ENCODE results near the gene SNW1.
A peak's percentile ranks its signal among the peaks of the same experiment; 100 is the strongest.
"Not testable (repeated sequence)": the region's sequence is repeated elsewhere in the genome, so short reads cannot be mapped to it uniquely, and the experiment has no call there.

SNW1 gene

GRCh38 chr14:77747425-77747824 lies 13.5 kb downstream of the SNW1 start:
- DNase-seq: not testable (repeated sequence)

GRCh38 chr14:77746064-77746702 lies 14.8 kb downstream of the SNW1 start:
- DNase-seq: no peak

- DNase-seq: no peak
Observed at GRCh38 chr14:77741438-77741837, 19.5 kb downstream of the SNW1 start.

GRCh38 chr14:77738559-77739250 lies 22.3 kb downstream of the SNW1 start:
- DNase-seq: no peak

- no peak for DNase-seq
Observed at GRCh38 chr14:77730976-77731497, 29.9 kb downstream of the SNW1 start.

- no peak for DNase-seq
Observed at GRCh38 chr14:77722301-77722700, 38.7 kb downstream of the SNW1 start.

- no peak for DNase-seq
Observed at GRCh38 chr14:77721437-77721836, 39.5 kb downstream of the SNW1 start.

- no peak for DNase-seq
Observed at GRCh38 chr14:77717608-77718305, 43.2 kb downstream of the SNW1 start.

GRCh38 chr14:77714926-77715325 lies 46.0 kb downstream of the SNW1 start:
- DNase-seq: no peak

- no peak for DNase-seq
Observed at GRCh38 chr14:77710364-77710763, 50.6 kb downstream of the SNW1 start.

GRCh38 chr14:77709412-77709811 lies 51.5 kb downstream of the SNW1 start:
- no peak for DNase-seq

- no peak for DNase-seq
Observed at GRCh38 chr14:77708749-77709148, 52.2 kb downstream of the SNW1 start.

- DNase-seq: peak; percentile 79
Observed at GRCh38 chr14:77707724-77708408, 53.1 kb downstream of the SNW1 start, which contains the start of the genes ALKBH1 and SLIRP. ALKBH1 (minus strand) TSS chr14:77708023; CDS start chr14:77708004, 19 bp downstream. SLIRP (plus strand) TSS chr14:77708103; CDS start chr14:77708112, 9 bp downstream.

- no peak for DNase-seq
Observed at GRCh38 chr14:77707355-77707723, 53.6 kb downstream of the SNW1 start.

GRCh38 chr14:77691259-77691658 lies 69.7 kb downstream of the SNW1 start:
- no peak for DNase-seq

- no peak for DNase-seq
Observed at GRCh38 chr14:77682158-77682553, 78.8 kb downstream of the SNW1 start.

- DNase-seq: no peak
Observed at GRCh38 chr14:77681196-77682157, 79.5 kb downstream of the SNW1 start.

GRCh38 chr14:77674931-77675330 lies 86.0 kb downstream of the SNW1 start:
- DNase-seq: no peak

- DNase-seq: no peak
Observed at GRCh38 chr14:77673193-77673592, 87.8 kb downstream of the SNW1 start.
